Nephron (organoid): ENCODE data around the gene EXOC6.

ENCODE experiments used
- H3K27ac Mint-ChIP-seq, 3 experiments: 2 replicates each; pipeline ENCODE4 v1.8.0; 2020; ENCODE audit warnings: mixed read lengths in 3 of 3, mild to moderate bottlenecking in 2 of 3, moderate library complexity in 1 of 3
- H3K27me3 Mint-ChIP-seq: 2 replicates; pipeline ENCODE4 v1.8.0; 2021; ENCODE audit warnings: low read depth, mild to moderate bottlenecking, moderate library complexity, mixed read lengths
- H3K36me3 Mint-ChIP-seq: 2 replicates; pipeline ENCODE4 v1.8.0; 2020; ENCODE audit warnings: low read depth, mixed read lengths
- H3K4me1 Mint-ChIP-seq: 2 replicates; pipeline ENCODE4 v1.8.0; 2020; ENCODE audit warnings: mixed read lengths
- H3K4me3 Mint-ChIP-seq, 3 experiments: 2 replicates each; pipeline ENCODE4 v1.8.0; 2020; ENCODE audit warnings: mild to moderate bottlenecking in 3 of 3, mixed read lengths in 3 of 3, moderate library complexity in 2 of 3
- H3K9me3 Mint-ChIP-seq: 2 replicates; pipeline ENCODE4 v1.8.0; 2020; ENCODE audit warnings: mixed read lengths
- TF ChIP-seq, protein P1 (sequence below), 3 experiments: fragments of 200-600 bp; sonication (generic); IDR thresholded peaks; one replicate each; pipeline ENCODE4 v1.5.0; 2021; ENCODE audit warnings: antibody characterized with exemption in 3 of 3; ENCODE audit not compliant: unreplicated experiment in 3 of 3

Gene EXOC6

DNA sequence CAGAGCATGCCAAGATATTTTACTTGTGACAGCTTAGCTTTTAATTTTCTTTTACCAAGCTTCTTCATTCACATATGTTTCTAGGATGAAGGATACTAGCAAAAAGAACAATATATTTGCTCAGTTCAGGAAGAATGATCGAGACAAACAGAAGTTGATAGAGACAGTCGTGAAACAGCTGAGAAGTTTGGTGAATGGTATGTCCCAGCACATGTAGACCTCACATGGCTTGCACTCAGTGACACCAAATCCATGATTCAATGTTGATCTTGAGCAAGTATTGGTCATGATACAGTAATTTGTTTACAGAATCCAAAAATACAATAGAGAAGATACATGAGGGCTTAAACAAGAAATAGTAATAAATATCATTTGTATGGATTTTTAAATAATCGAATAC is 209.8 kb downstream of the EXOC6 start:
- H3K9me3 Mint-ChIP-seq = no peaks in the 10 kb centered on the region
- H3K4me1 Mint-ChIP-seq = no peaks in the 10 kb centered on the region
- no peak overlapping the region for H3K4me3 Mint-ChIP-seq
- TF ChIP-seq, protein P1, sequence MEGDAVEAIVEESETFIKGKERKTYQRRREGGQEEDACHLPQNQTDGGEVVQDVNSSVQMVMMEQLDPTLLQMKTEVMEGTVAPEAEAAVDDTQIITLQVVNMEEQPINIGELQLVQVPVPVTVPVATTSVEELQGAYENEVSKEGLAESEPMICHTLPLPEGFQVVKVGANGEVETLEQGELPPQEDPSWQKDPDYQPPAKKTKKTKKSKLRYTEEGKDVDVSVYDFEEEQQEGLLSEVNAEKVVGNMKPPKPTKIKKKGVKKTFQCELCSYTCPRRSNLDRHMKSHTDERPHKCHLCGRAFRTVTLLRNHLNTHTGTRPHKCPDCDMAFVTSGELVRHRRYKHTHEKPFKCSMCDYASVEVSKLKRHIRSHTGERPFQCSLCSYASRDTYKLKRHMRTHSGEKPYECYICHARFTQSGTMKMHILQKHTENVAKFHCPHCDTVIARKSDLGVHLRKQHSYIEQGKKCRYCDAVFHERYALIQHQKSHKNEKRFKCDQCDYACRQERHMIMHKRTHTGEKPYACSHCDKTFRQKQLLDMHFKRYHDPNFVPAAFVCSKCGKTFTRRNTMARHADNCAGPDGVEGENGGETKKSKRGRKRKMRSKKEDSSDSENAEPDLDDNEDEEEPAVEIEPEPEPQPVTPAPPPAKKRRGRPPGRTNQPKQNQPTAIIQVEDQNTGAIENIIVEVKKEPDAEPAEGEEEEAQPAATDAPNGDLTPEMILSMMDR (IDR thresholded peaks at IDR 0.05; ENCODE audit: unreplicated experiment in 3 of 3) = no peak
- H3K27ac Mint-ChIP-seq = no peak overlapping the region
- H3K36me3 Mint-ChIP-seq = peaks cover 22% of the 10 kb centered on the region
- peaks cover 45% of the 10 kb centered on the region for H3K27me3 Mint-ChIP-seq

DNA sequence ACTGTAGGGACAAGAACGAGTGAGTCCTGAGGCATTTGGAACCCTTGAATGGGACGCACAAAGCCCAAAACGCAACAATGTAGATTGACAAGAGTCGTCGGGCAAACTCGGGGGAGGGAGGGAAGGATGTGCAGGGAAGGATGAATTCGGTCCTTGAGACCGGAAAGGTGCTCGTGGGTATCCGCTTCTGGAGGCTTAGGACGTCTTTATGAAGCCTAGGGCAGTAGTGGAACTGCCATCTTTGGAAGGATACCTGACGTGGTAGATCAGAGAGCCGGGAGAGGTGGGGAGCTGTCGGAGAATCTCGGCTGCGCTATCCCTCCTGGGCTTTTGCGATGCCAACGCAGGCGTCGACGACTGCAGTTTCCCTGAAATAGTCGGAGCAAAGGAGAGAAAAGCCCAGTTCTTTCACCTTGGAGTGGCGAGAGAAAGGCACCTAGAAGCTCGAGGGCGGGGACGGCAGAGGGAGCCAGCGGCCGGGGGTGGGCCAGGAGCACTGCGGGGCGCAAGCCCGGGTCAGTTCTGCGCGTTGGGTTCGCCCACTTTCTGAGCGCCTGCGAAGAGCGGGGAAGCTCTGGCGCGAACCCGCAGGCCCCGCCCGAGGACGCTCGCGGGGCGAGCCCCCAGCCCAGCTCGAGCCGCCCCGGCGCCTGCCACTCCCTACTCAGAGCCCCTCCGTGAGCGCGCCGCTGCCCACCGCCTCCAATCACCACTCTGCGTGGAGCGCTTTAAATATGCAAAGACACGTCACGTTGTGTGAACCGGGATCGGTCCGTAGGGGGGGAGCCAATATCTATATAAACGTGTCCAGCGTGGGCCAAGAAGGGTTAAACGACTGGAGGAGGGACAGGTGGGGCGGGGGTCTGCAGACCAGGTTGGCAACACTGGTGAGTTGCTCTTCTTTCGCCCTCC is 211.9 kb downstream of the EXOC6 start, which contains the start of gene CYP26C1:
Gene CYP26C1, plus strand, starts transcription at position 824 of the 912 bp plus-strand sequence. CDS start 466 bp downstream, outside the sequence.
- H3K4me3 Mint-ChIP-seq = peak within 1 kb of the TSS; percentile 26 to 41 (median 31)
- no peaks in the 10 kb centered on the region for H3K4me1 Mint-ChIP-seq
- peaks cover 26% of the 10 kb centered on the region for H3K36me3 Mint-ChIP-seq
- peaks cover 66% of the 10 kb centered on the region for H3K27me3 Mint-ChIP-seq
- TF ChIP-seq, protein P1 (IDR thresholded peaks at IDR 0.05; ENCODE audit: unreplicated experiment in 3 of 3) = no peak
- no peak within 1 kb of the TSS for H3K27ac Mint-ChIP-seq
- no peaks in the 10 kb centered on the region for H3K9me3 Mint-ChIP-seq

DNA sequence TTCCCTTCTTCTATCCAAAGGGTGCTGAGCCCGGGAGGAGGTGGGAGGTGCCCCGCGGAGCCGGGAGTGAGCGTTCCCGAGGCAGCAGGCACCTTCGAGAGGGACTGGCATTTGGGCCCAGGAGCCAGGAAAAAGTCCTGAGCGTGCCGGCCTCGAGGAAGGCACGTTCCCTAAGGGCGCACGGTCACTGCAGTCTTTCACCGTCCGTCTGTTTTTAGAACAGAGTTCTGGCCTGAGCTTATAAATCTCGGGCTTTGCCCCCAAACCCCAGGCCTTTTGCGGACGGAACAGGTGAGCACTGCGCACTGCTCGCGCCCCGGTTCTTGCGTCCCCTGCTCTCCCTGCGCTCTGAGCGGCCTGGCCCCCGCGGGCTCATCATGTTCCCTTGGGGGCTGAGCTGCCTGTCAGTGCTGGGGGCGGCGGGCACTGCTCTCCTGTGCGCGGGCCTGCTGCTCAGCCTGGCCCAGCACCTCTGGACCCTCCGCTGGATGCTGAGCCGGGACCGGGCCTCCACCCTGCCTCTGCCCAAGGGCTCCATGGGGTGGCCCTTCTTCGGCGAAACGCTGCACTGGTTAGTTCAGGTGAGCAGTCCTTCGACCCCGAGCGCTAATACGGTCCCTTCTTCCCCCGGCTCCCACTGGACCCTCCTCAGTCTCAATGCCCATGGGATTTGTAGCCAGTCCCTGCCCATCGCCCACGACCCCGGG is 212.7 kb downstream of the EXOC6 start:
- TF ChIP-seq, protein P1 (IDR thresholded peaks at IDR 0.05; ENCODE audit: unreplicated experiment in 3 of 3) = no peak

DNA sequence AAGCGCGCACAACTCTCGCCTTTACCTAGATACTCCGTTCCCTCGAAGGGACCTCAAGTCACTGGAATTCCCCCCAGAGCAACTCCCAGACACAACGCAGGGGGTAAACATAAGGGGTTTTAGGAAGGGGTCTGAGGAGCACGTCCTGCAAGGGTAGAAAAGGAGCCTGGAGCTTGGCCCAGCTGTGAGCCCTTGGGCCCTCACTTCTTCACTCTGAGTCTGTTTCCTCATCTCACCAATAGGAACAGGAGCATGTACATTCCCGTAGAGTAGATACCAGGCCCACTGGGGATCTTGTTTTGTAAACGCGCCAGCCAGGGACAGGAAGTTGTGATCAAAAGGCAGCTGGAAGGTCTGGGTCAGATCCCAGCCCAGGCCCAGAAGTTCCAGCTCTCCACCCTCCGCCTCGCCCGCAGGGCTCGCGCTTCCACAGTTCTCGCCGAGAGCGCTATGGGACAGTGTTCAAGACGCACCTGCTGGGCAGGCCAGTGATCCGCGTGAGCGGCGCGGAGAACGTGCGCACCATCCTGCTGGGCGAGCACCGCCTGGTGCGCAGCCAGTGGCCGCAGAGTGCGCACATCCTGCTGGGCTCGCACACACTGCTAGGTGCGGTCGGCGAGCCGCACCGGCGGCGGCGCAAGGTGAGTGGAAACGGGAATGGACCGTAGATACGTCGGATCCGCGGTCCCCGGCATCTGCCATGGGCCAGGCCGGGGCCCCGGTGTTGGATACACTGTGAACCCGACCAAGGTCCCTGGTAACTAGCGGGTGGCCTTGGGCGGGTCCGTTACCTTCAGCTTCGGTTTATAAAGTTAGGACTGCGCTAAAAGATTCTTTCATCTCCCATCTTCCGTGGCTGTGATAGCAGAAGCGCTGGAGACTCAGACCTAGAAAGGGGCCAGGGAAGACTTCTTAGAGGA is 213.5 kb downstream of the EXOC6 start:
- H3K27ac Mint-ChIP-seq = no peak overlapping the region
- peaks cover 4% of the 10 kb centered on the region for H3K4me1 Mint-ChIP-seq
- no peaks in the 10 kb centered on the region for H3K9me3 Mint-ChIP-seq
- H3K4me3 Mint-ChIP-seq = peak overlapping the region; percentile 31 to 65 (median 42)
- peaks cover 26% of the 10 kb centered on the region for H3K36me3 Mint-ChIP-seq
- H3K27me3 Mint-ChIP-seq = peaks cover 81% of the 10 kb centered on the region
- TF ChIP-seq, protein P1 (IDR thresholded peaks at IDR 0.05; ENCODE audit: unreplicated experiment in 3 of 3) = no peak

More for the DNA sequence above, 212.7 kb downstream of the EXOC6 start:
- H3K27ac Mint-ChIP-seq = no peak overlapping the region
- H3K27me3 Mint-ChIP-seq = peaks cover 73% of the 10 kb centered on the region
- H3K4me1 Mint-ChIP-seq = peaks cover 4% of the 10 kb centered on the region
- no peaks in the 10 kb centered on the region for H3K9me3 Mint-ChIP-seq
- H3K36me3 Mint-ChIP-seq = peaks cover 26% of the 10 kb centered on the region
- peak overlapping the region in 2 of 3 experiments; percentile 25 to 36 for H3K4me3 Mint-ChIP-seq

DNA sequence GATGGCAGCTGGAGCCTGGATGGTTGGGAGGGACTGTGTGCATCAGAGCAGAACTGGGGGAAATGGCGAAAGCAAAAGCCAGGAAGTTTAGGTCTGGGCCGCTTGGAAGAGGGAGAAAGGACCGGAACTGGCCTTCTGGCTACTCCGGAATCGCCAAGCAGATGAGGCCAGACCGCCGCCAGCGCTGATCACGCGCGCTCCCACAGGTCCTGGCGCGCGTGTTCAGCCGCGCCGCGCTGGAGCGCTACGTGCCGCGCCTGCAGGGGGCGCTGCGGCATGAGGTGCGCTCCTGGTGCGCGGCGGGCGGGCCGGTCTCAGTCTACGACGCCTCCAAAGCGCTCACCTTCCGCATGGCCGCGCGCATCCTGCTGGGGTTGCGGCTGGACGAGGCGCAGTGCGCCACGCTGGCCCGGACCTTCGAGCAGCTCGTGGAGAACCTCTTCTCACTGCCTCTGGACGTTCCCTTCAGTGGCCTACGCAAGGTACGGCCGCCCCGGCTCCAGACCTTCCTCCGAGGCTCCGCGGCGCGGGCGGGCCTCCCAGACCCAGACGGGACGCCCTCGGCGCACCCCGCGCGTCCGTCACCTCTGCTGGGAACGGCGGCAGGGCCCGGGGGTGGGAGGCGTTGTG is 214.3 kb downstream of the EXOC6 start:
- peaks cover 4% of the 10 kb centered on the region for H3K4me1 Mint-ChIP-seq

More for the DNA sequence above, 214.3 kb downstream of the EXOC6 start:
- Mint-ChIP-seq H3K9me3 (no peaks in the 10 kb centered on the region), H3K36me3 (peaks cover 26% of the 10 kb centered on the region), H3K27me3 (peaks cover 88% of the 10 kb centered on the region), H3K4me3 (peak overlapping the region; percentile 31 to 65 (median 42)), H3K27ac (no peak overlapping the region)
- TF ChIP-seq, protein P1 (IDR thresholded peaks at IDR 0.05; ENCODE audit: unreplicated experiment in 3 of 3) = peak; percentile 36 to 42 (median 38)
